GM21515 (cell line): ENCODE results near the gene ADGRF4.
"Not testable (repeated sequence)": the region's sequence is repeated elsewhere in the genome, so short reads cannot be mapped to it uniquely, and the experiment has no call there.

Source experiments
- ATAC-seq: cut with Tn5 transposase; IDR thresholded peaks from one replicate; pipeline ENCODE4 v1.9.1; 2021; ENCODE audit not compliant: unreplicated experiment

Gene ADGRF4

GRCh38 chr6:47733879-47734558 lies 35.6 kb downstream of the ADGRF4 start:
- no peak for ATAC-seq

- no peak for ATAC-seq
Measured at GRCh38 chr6:47734831-47735481, 36.6 kb downstream of the ADGRF4 start.

GRCh38 chr6:47736083-47736700 lies 37.8 kb downstream of the ADGRF4 start:
- no peak for ATAC-seq

- ATAC-seq, result no peak
Measured at GRCh38 chr6:47737406-47737805, 39.0 kb downstream of the ADGRF4 start.

- no peak for ATAC-seq
Measured at GRCh38 chr6:47740714-47741113, 42.3 kb downstream of the ADGRF4 start.

GRCh38 chr6:47741807-47742206 lies 43.4 kb downstream of the ADGRF4 start:
- ATAC-seq, result peak; percentile 51

GRCh38 chr6:47743744-47744143 lies 45.4 kb downstream of the ADGRF4 start:
- ATAC-seq, result no peak

- not testable (repeated sequence) for ATAC-seq
Measured at GRCh38 chr6:47745269-47745668, 46.9 kb downstream of the ADGRF4 start.

GRCh38 chr6:47749757-47750156 lies 51.4 kb downstream of the ADGRF4 start:
- ATAC-seq, result no peak

- ATAC-seq, result no peak
Measured at GRCh38 chr6:47752801-47753200, 54.4 kb downstream of the ADGRF4 start.

GRCh38 chr6:47759364-47759763 lies 61.0 kb downstream of the ADGRF4 start:
- no peak for ATAC-seq

- ATAC-seq, result no peak
Measured at GRCh38 chr6:47762502-47762901, 64.1 kb downstream of the ADGRF4 start.

GRCh38 chr6:47766445-47766844 lies 68.1 kb downstream of the ADGRF4 start:
- no peak for ATAC-seq

GRCh38 chr6:47767102-47767501 lies 68.7 kb downstream of the ADGRF4 start:
- no peak for ATAC-seq

GRCh38 chr6:47769982-47770381 lies 71.6 kb downstream of the ADGRF4 start:
- no peak for ATAC-seq
